Psoas muscle (tissue), 8 donors: Measurements from ENCODE around the gene CCDC152. TPM values are rescaled to one million over a fixed set of nuclear protein-coding genes. Genes with fewer than 3 reads are reported as not detected.
"Not testable (repeated sequence)": the region's sequence is repeated elsewhere in the genome, so short reads cannot be mapped to it uniquely, and the experiment has no call there.

ENCODE experiments used
- ATAC-seq, 4 donors: fragments of 200-7000 bp; cut with Tn5 transposase; one replicate each; pipeline ENCODE4 v1.9.1; 2020; ENCODE audit warnings: moderate library complexity in 3 of 4, mild to moderate bottlenecking in 2 of 4
- DNase-seq, 2 donors: peaks; one replicate each; pipeline ENCODE4 v3.0.0-alpha.2; 2020
- H3K27ac ChIP-seq: fragments of 200-600 bp; one replicate; pipeline ENCODE4 v1.8.0; 2022
- H3K27me3 ChIP-seq, 3 donors: fragments of 200-600 bp in 1 of 3; one replicate each; pipeline versions ENCODE4 v1.6.1 to v1.8.0; 2013 to 2022; ENCODE audit warnings: low read length in 2 of 3, mild to moderate bottlenecking in 2 of 3, moderate library complexity in 1 of 3; ENCODE audit not compliant: insufficient read depth in 3 of 3
- H3K36me3 ChIP-seq, 2 donors: fragments of 200-600 bp in 1 of 2; one replicate each; pipeline versions ENCODE4 v1.6.1 to v1.8.0; 2013 to 2022; ENCODE audit warnings: low read depth in 1 of 2, mild to moderate bottlenecking in 1 of 2, moderate library complexity in 1 of 2; ENCODE audit not compliant: insufficient read depth in 1 of 2
- H3K4me1 ChIP-seq: fragments of 200-600 bp; one replicate; pipeline ENCODE4 v1.8.0; 2022
- H3K4me3 ChIP-seq: fragments of 200-600 bp; one replicate; pipeline ENCODE4 v1.8.0; 2022; ENCODE audit warnings: mild to moderate bottlenecking
- H3K9me3 ChIP-seq: fragments of 200-600 bp; one replicate; pipeline ENCODE4 v1.8.0; 2022
- WGBS, 3 donors: extraction: QIAGEN DNeasy Blood & Tissue Kit; methylation state at CpG; one replicate each; pipeline versions ENCODE4 v1.1.6 to v1.1.7; 2013; 5-methylcytosine and 5-hydroxymethylcytosine counted together
- intact Hi-C, 2 donors: fragments of 100-400 bp; cut with DNase I; formaldehyde crosslinking; loops; one replicate each; pipeline versions ENCODE4 v1.11.0 to v1.14.2; 2022
- polyA plus RNA-seq, 3 donors: library from polyadenylated mRNA; stranded (reverse); fragments of 200-250 nt; gene quantifications; one replicate each; pipeline ENCODE4 v1.2.3, GENCODE V29; 2013
- total RNA-seq, 4 donors: library from RNA; stranded (reverse); fragmentation: NEBNext Ultra II Directional in 2 of 4; extraction: Animal tissue kit (Norgen Biotek cat#: 25700) in 2 of 4; gene quantifications; one replicate each; pipeline versions ENCODE4 v1.2.1 to v1.2.4, GENCODE V29; 2021 to 2023
- TF ChIP-seq, protein P1 (sequence below): fragments of 200-600 bp; IDR thresholded peaks from one replicate; pipeline ENCODE4 v1.8.0; 2022; ENCODE audit warnings: antibody characterized with exemption
- donor health status: healthy with polysubstance abuse.
- donor health status: DM: no; HTN: no; CAD: no; lungs with moderate emphysema.
- donor health status: Bipolar disorder and iron deficiency.
- donor health status: healthy.
- donor health status: DM: yes; HTN: yes; CAD: no.
- donor health status: DM: no; HTN: no; CAD: no.
- donor health status: DM: no; HTN: no; CAD: no.
- donor health status: DM: yes; HTN: yes; CAD: no.

CCDC152 gene
- total and polyA plus RNA-seq, 7 donors: 0.21 to 0.88 (median 0.54) TPM

DNA sequence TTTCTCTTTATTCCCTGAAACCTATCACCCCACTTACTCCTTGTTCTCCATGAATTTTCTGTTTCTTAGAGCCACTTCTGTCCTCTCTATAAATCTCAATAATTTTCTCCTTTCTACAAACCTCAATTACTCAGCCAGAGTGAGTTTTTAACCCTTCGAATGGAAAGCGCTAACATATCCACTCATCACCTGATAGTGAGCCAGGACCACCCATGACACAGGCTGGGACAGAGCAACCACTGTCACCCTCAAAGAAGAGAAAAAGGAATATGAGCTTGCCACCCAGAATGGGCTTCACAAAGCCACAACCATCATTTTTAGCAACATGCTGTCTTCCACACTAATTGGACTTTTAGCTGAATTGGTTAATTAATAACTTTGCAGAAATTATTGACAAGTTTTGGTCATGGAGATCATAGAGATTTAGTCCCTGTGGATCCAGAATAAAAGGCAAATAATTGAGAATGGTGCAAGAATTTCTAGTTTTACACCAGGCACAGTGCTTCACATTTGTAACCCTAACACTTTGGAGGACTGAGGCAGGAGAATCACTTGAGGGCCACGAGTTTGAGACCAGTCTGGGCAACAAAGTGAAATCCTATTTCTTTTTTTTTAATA is 87.2 kb downstream of the CCDC152 start:
- DNase-seq: no peak
- intact Hi-C loops: no loop called here
- Histone ChIP-seq H3K4me3 (no peak overlapping the region), H3K4me1 (peaks cover 12% of the 10 kb centered on the region), H3K27me3 (no peaks in the 10 kb centered on the region), H3K36me3 (no peaks in the 10 kb centered on the region), H3K9me3 (no peaks in the 10 kb centered on the region), H3K27ac (no peak overlapping the region)
- WGBS, 3 donors: 81 to 86% (median 83%) methylated on average over 3 of the region's 3 CpGs
- TF ChIP-seq, protein P1, sequence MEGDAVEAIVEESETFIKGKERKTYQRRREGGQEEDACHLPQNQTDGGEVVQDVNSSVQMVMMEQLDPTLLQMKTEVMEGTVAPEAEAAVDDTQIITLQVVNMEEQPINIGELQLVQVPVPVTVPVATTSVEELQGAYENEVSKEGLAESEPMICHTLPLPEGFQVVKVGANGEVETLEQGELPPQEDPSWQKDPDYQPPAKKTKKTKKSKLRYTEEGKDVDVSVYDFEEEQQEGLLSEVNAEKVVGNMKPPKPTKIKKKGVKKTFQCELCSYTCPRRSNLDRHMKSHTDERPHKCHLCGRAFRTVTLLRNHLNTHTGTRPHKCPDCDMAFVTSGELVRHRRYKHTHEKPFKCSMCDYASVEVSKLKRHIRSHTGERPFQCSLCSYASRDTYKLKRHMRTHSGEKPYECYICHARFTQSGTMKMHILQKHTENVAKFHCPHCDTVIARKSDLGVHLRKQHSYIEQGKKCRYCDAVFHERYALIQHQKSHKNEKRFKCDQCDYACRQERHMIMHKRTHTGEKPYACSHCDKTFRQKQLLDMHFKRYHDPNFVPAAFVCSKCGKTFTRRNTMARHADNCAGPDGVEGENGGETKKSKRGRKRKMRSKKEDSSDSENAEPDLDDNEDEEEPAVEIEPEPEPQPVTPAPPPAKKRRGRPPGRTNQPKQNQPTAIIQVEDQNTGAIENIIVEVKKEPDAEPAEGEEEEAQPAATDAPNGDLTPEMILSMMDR: no peak
- ATAC-seq: no peak

DNA sequence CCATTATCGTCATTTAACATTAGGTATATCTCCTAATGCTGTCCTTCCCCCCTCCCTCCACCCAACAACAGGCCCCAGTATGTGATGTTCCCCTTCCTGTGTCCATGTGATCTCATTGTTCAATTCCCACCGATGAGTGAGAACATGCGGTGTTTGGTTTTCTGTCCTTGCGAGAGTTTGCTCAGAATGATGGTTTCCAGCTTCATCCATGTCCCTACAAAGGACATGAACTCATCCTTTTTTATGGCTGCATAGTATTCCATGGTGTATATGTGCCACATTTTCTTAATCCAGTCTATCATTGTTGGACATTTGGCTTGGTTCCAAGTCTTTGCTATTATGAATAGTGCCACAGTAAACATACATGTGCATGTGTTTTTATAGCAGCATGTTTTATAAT is 87.8 kb downstream of the CCDC152 start:
- WGBS, 3 donors: 93 to 97% (median 96%) methylated on average over 4 of the region's 4 CpGs
- DNase-seq: not testable (repeated sequence)

DNA sequence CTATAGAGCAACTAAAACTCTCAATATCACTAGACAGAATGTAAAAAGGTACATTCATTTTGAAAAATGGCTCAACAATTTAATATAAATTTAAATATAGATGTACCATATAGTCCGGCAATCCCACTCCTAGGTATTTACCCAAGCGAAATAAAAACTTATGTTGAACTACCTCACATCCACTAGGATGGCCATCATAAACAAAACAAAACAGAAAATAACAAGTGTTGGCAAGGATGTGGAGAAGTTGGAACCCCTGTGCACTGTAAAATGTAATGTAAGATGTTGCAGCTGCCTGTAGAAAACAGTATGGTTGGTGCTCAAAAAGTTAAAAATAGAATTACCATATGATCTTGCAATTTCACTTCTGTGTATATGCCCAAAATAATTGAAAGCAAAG is 91.9 kb downstream of the CCDC152 start:
- WGBS, 3 donors: 96 to 98% (median 96%) methylated on average over 2 of the region's 2 CpGs
- H3K9me3 ChIP-seq: no peaks in the 10 kb centered on the region
- no peaks in the 10 kb centered on the region for H3K36me3 ChIP-seq
- no peak overlapping the region for H3K27ac ChIP-seq
- intact Hi-C loops: no loop called here
- ATAC-seq: no peak
- H3K27me3 ChIP-seq: no peaks in the 10 kb centered on the region
- TF ChIP-seq, protein P1: no peak
- H3K4me1 ChIP-seq: peaks cover 2% of the 10 kb centered on the region
- H3K4me3 ChIP-seq: no peak overlapping the region
- DNase-seq: no peak

More for the DNA sequence above, 87.8 kb downstream of the CCDC152 start:
- H3K27ac ChIP-seq, H3K4me3 ChIP-seq, intact Hi-C loops, H3K9me3 ChIP-seq, H3K36me3 ChIP-seq, ATAC-seq, H3K27me3 ChIP-seq: not testable (repeated sequence)
- peaks cover 12% of the 10 kb centered on the region for H3K4me1 ChIP-seq

DNA sequence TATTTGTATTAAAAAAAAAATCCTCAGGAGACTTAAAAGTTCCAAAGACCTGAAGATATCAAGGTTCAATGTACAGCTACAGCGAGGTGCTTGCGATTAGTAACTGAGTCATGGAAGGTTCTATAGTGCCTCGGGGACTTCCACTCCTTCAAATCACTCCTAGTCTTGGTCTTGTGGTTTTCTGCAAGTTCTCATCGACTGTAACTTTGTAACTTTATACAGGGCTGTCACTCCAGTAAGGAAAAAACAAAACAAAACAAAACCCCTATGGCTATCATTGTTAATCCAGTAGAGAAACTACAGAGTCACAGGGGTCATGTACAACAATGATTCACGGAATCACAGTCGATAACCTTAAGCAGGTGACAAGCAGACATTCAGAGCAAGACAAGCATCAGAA is 94.9 kb downstream of the CCDC152 start:
- no peak for ATAC-seq
- H3K27ac ChIP-seq: no peak overlapping the region
- H3K4me1 ChIP-seq: no peaks in the 10 kb centered on the region
- H3K36me3 ChIP-seq: no peaks in the 10 kb centered on the region
- H3K4me3 ChIP-seq: no peak overlapping the region
- TF ChIP-seq, protein P1: no peak
- H3K9me3 ChIP-seq: no peaks in the 10 kb centered on the region
- 61 to 67% (median 62%) methylated on average over 6 of the region's 6 CpGs for WGBS, 3 donors
- intact Hi-C loops: no loop called here
- no peak for DNase-seq
- H3K27me3 ChIP-seq: no peaks in the 10 kb centered on the region

Other genes with a start within 250 kb of the CCDC152 start
- 100 to 1,000 TPM in 2 of 4 donors, 10 to 100 TPM in 2; 88.4 to 155 (median 99.5) TPM for gene SELENOP, start 55.1 kb downstream of the CCDC152 start, total RNA-seq
- 100 to 1,000 TPM in 1 of 3 donors, 10 to 100 TPM in 2; 34.3 to 152 (median 70.8) TPM for gene SELENOP, start 55.1 kb downstream of the CCDC152 start, polyA plus RNA-seq